ENCODE measurements around the gene APBA2.
"Not testable (repeated sequence)": the region's sequence is repeated elsewhere in the genome, so short reads cannot be mapped to it uniquely, and the experiment has no call there.

The APBA2 gene

GRCh38 chr15:28885630-28886430 is at the start of gene APBA2:
TSS of gene APBA2 (plus strand) at chr15:28885974. CDS start at chr15:29053885, 167,911 bp downstream.
- H3K79me2 ChIP-seq (ENCODE audit: low read length), result peaks cover 31% of the 10 kb centered on the region
- H3K9me2 ChIP-seq (replicated peaks; ENCODE audit: insufficient read depth, low read length), result no peaks in the 10 kb centered on the region
- no peaks in the 10 kb centered on the region for H3K4me1 ChIP-seq (ENCODE audit: low read length)
- peak within 1 kb of the TSS; percentile 81 for H3K4me2 ChIP-seq (ENCODE audit: low read depth, low read length)
- DNase-seq, result peak; percentile 60
- H3F3A ChIP-seq (ENCODE audit: insufficient read depth, low read length), result no peaks in the 10 kb centered on the region
- H2AFZ ChIP-seq (ENCODE audit: low read length), result peak within 1 kb of the TSS; percentile 81
- H3K27ac ChIP-seq (ENCODE audit: low read length), result no peak within 1 kb of the TSS
- no peak for TF ChIP-seq EZH2phosphoT487 (IDR thresholded peaks at IDR 0.05; ENCODE audit: low read length)
- TF ChIP-seq EZH2 (optimal IDR thresholded peaks at IDR 0.05; ENCODE audit: low read depth, low read length), result no peak
- no peak for TF ChIP-seq CTCF (IDR thresholded peaks at IDR 0.05; ENCODE audit: low read length)
- H3K36me3 ChIP-seq (replicated peaks; ENCODE audit: insufficient read depth, low read length), result no peaks in the 10 kb centered on the region
- H3K9ac ChIP-seq (ENCODE audit: low read length), result peak within 1 kb of the TSS; percentile 41; the same call in 1 of the 2 replicates
- no peaks in the 10 kb centered on the region for H3K9me3 ChIP-seq (replicated peaks; ENCODE audit: insufficient read depth, low read length)
- H3K27me3 ChIP-seq (replicated peaks; ENCODE audit: insufficient read depth, low read length), result no peaks in the 10 kb centered on the region
- H3K4me3 ChIP-seq (ENCODE audit: low read length), result peak within 1 kb of the TSS; percentile 65
- no peaks in the 10 kb centered on the region for H4K20me1 ChIP-seq (ENCODE audit: insufficient read depth, low read length)

GRCh38 chr15:28840285-28840684 is 45.5 kb upstream of the APBA2 start:
- H3K4me3 ChIP-seq (ENCODE audit: low read length); H3K9ac ChIP-seq (ENCODE audit: low read length); H3K9me3 ChIP-seq (replicated peaks; ENCODE audit: insufficient read depth, low read length); H3F3A ChIP-seq (ENCODE audit: insufficient read depth, low read length); H3K27ac ChIP-seq (ENCODE audit: low read length); H2AFZ ChIP-seq (ENCODE audit: low read length); H3K4me1 ChIP-seq (ENCODE audit: low read length); H3K27me3 ChIP-seq (replicated peaks; ENCODE audit: insufficient read depth, low read length); H4K20me1 ChIP-seq (ENCODE audit: insufficient read depth, low read length); H3K9me2 ChIP-seq (replicated peaks; ENCODE audit: insufficient read depth, low read length); DNase-seq; H3K4me2 ChIP-seq (ENCODE audit: low read depth, low read length); H3K79me2 ChIP-seq (ENCODE audit: low read length); H3K36me3 ChIP-seq (replicated peaks; ENCODE audit: insufficient read depth, low read length): not testable (repeated sequence)

GRCh38 chr15:28842210-28842609 is 43.6 kb upstream of the APBA2 start:
- not testable (repeated sequence) for H3K36me3 ChIP-seq (replicated peaks; ENCODE audit: insufficient read depth, low read length); H3K4me3 ChIP-seq (ENCODE audit: low read length); H2AFZ ChIP-seq (ENCODE audit: low read length); H3K9me2 ChIP-seq (replicated peaks; ENCODE audit: insufficient read depth, low read length); H3K9ac ChIP-seq (ENCODE audit: low read length); H3K4me1 ChIP-seq (ENCODE audit: low read length); H3K27me3 ChIP-seq (replicated peaks; ENCODE audit: insufficient read depth, low read length); H3K9me3 ChIP-seq (replicated peaks; ENCODE audit: insufficient read depth, low read length); H3K27ac ChIP-seq (ENCODE audit: low read length); H3K4me2 ChIP-seq (ENCODE audit: low read depth, low read length); H3K79me2 ChIP-seq (ENCODE audit: low read length); H4K20me1 ChIP-seq (ENCODE audit: insufficient read depth, low read length); DNase-seq; H3F3A ChIP-seq (ENCODE audit: insufficient read depth, low read length)

GRCh38 chr15:28843520-28843919 is 42.3 kb upstream of the APBA2 start:
- not testable (repeated sequence) for H3K4me1 ChIP-seq (ENCODE audit: low read length); H3K9ac ChIP-seq (ENCODE audit: low read length); H3F3A ChIP-seq (ENCODE audit: insufficient read depth, low read length); H3K9me2 ChIP-seq (replicated peaks; ENCODE audit: insufficient read depth, low read length); H3K27me3 ChIP-seq (replicated peaks; ENCODE audit: insufficient read depth, low read length); H3K4me2 ChIP-seq (ENCODE audit: low read depth, low read length); H4K20me1 ChIP-seq (ENCODE audit: insufficient read depth, low read length); H3K27ac ChIP-seq (ENCODE audit: low read length); H2AFZ ChIP-seq (ENCODE audit: low read length); H3K9me3 ChIP-seq (replicated peaks; ENCODE audit: insufficient read depth, low read length); H3K36me3 ChIP-seq (replicated peaks; ENCODE audit: insufficient read depth, low read length); DNase-seq; H3K4me3 ChIP-seq (ENCODE audit: low read length); H3K79me2 ChIP-seq (ENCODE audit: low read length)

- H3K9me2 ChIP-seq (replicated peaks; ENCODE audit: insufficient read depth, low read length); H3K36me3 ChIP-seq (replicated peaks; ENCODE audit: insufficient read depth, low read length); H3K9me3 ChIP-seq (replicated peaks; ENCODE audit: insufficient read depth, low read length); DNase-seq; H3K4me2 ChIP-seq (ENCODE audit: low read depth, low read length); H3K27me3 ChIP-seq (replicated peaks; ENCODE audit: insufficient read depth, low read length); H3K79me2 ChIP-seq (ENCODE audit: low read length); H3K4me3 ChIP-seq (ENCODE audit: low read length); H3K9ac ChIP-seq (ENCODE audit: low read length); H4K20me1 ChIP-seq (ENCODE audit: insufficient read depth, low read length); H3K27ac ChIP-seq (ENCODE audit: low read length); H2AFZ ChIP-seq (ENCODE audit: low read length); H3F3A ChIP-seq (ENCODE audit: insufficient read depth, low read length); H3K4me1 ChIP-seq (ENCODE audit: low read length): not testable (repeated sequence)
These were observed 41.6 kb upstream of the APBA2 start for GRCh38 chr15:28844147-28844546.

- H2AFZ ChIP-seq (ENCODE audit: low read length); H3K4me3 ChIP-seq (ENCODE audit: low read length); H3K27ac ChIP-seq (ENCODE audit: low read length); H3K4me2 ChIP-seq (ENCODE audit: low read depth, low read length); H3K27me3 ChIP-seq (replicated peaks; ENCODE audit: insufficient read depth, low read length); DNase-seq; H3F3A ChIP-seq (ENCODE audit: insufficient read depth, low read length); H3K9me2 ChIP-seq (replicated peaks; ENCODE audit: insufficient read depth, low read length); H3K9me3 ChIP-seq (replicated peaks; ENCODE audit: insufficient read depth, low read length); H3K9ac ChIP-seq (ENCODE audit: low read length); H3K4me1 ChIP-seq (ENCODE audit: low read length); H3K36me3 ChIP-seq (replicated peaks; ENCODE audit: insufficient read depth, low read length); H4K20me1 ChIP-seq (ENCODE audit: insufficient read depth, low read length); H3K79me2 ChIP-seq (ENCODE audit: low read length): not testable (repeated sequence)
These were observed 38.5 kb upstream of the APBA2 start for GRCh38 chr15:28847247-28847646.

- not testable (repeated sequence) for H3F3A ChIP-seq (ENCODE audit: insufficient read depth, low read length); H3K27me3 ChIP-seq (replicated peaks; ENCODE audit: insufficient read depth, low read length); H3K9ac ChIP-seq (ENCODE audit: low read length); H3K4me1 ChIP-seq (ENCODE audit: low read length); H2AFZ ChIP-seq (ENCODE audit: low read length); H3K4me3 ChIP-seq (ENCODE audit: low read length); H3K27ac ChIP-seq (ENCODE audit: low read length); DNase-seq; H4K20me1 ChIP-seq (ENCODE audit: insufficient read depth, low read length); H3K4me2 ChIP-seq (ENCODE audit: low read depth, low read length); H3K79me2 ChIP-seq (ENCODE audit: low read length); H3K9me2 ChIP-seq (replicated peaks; ENCODE audit: insufficient read depth, low read length); H3K9me3 ChIP-seq (replicated peaks; ENCODE audit: insufficient read depth, low read length); H3K36me3 ChIP-seq (replicated peaks; ENCODE audit: insufficient read depth, low read length)
These were observed 37.8 kb upstream of the APBA2 start for GRCh38 chr15:28847959-28848358.

Measured in MM.1S (cell line).